ENCODE results near the gene PARD3B.

Gene PARD3B

DNA sequence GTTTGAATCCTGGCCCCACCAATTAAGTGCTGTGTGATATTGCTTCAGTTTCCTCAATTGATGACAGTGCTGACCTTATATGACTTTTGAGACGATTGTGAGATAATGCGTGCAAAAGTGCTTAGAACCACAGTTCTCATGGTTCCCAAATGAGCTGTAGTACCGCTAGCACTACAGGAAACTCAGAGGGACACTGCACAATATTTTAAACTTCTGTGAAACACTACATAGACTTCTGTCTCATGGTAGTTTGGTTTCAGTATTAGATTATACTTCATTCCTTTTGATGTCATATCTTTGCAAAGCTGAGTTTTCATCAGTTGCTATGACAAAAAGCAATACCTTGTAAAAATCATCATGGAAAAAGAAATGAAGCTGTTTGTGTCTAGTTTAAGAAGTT is 368.0 kb downstream of the PARD3B start:
- no peak for DNase-seq (ENCODE audit: extremely low spot score)
- POLR2A ChIA-PET, result no interaction called here
- TF ChIP-seq NFRKB (IDR thresholded peaks at IDR 0.05) (no peak), TARDBP (IDR thresholded peaks at IDR 0.05) (no peak), CTBP1 (IDR thresholded peaks at IDR 0.05; ENCODE audit: borderline replicate concordance) (no peak), FOXK2 (IDR thresholded peaks at IDR 0.05) (no peak), L3MBTL2 (conservative IDR thresholded peaks at IDR 0.05) (no peak)
- CTCF ChIA-PET, result interaction anchor here (0.6 kb wide), 1 partner anchor 151 kb away, joined by 3 read pairs; no protein-coding TSS in a partner anchor

DNA sequence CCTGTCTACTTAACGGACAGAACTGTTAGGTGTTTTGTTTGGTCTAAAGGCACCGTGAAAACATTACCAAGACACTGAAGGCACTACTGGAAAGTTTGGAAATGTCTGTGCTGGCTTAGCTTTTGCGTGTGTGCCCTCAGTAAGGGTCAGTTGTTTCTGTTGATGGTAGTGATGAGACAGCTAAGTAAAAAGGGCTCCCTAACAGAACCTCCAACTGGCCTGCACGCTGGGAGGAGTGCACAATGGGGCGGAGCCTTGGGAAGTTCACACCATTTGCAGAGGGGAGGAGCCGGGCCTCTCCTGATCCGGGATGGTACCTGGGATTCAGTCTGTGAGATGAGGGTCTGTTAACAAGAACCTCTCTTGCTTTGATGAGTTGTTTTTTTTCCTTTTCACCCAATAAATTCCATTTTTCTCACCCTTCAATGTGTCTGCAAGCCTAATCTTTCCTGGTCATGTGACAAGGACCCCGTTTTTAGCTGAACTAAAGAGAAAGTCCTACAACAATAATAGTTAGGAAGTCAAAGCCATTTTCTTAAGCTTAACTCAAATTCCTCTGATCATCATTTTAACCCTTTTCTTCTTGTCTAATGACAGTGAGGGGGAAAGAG is 368.7 kb downstream of the PARD3B start:
- CTCF ChIA-PET, result interaction anchor here (0.6 kb wide), 1 partner anchor 16 kb away, joined by 3 read pairs; no protein-coding TSS in a partner anchor
- POLR2A ChIA-PET, result no interaction called here
- no peak for DNase-seq (ENCODE audit: extremely low spot score)
- TF ChIP-seq LEF1 (IDR thresholded peaks at IDR 0.05; ENCODE audit: borderline replicate concordance), result no peak
- no peak for TF ChIP-seq FOXM1 (IDR thresholded peaks at IDR 0.05; ENCODE audit: borderline replicate concordance)

DNA sequence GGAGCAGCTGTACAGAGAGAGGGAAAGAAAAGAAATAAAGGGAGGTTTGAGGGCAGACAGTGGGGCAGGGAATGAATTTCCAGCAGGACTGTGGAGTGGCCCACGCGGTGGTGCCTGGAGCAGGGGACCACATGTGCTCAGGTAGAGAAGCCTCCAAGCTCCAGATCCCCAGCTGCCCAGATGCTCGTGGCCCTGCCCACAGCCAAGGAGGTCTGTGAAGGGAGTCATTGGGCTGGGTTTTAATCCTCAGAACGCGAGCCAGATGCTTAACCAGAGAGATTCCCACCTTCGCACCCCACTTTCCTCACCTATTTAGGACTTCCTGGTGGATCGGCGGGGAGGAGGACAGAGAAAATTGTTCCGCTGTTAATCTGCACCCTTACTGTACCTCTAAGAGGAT is 369.4 kb downstream of the PARD3B start:
- CTCF ChIA-PET, result no interaction called here

DNA sequence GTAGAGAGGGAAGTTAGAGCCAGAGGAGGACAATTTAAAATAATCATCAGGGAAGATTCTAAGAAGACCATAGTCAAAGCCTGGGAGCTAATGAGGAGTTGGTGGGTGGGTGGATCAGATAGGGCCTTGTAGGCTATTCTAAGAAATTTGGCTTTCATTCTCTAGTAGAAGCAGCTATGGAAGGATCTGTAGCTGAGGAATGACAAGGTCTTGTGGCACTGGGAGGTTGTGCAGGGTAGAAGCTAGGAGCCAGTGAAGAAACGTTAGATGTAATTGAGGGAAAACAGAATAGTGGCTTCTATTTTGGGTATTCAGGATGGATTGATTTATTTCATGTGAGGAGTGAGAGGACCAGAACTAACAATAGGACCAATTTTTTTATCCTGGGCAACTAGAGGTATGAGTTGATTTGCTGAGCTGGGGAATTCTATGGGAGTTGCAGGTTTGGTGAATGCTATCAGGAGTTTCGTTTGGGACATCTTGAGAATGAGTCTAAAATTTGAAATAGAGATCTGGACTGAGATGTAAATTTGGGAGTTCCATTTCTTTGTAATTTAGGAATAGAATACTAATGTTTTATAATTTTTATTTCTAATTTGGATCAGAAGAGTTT is 371.9 kb downstream of the PARD3B start:
- ChIA-PET POLR2A (no interaction called here), CTCF (no interaction called here)
- no peak for TF ChIP-seq SP1 (IDR thresholded peaks at IDR 0.05)
- no peak for TF ChIP-seq BHLHE40 (IDR thresholded peaks at IDR 0.05; ENCODE audit: borderline replicate concordance)
- no peak for TF ChIP-seq FOXM1 (IDR thresholded peaks at IDR 0.05; ENCODE audit: borderline replicate concordance)
- TF ChIP-seq FOXK2 (IDR thresholded peaks at IDR 0.05), result no peak
- TF ChIP-seq, protein P1, sequence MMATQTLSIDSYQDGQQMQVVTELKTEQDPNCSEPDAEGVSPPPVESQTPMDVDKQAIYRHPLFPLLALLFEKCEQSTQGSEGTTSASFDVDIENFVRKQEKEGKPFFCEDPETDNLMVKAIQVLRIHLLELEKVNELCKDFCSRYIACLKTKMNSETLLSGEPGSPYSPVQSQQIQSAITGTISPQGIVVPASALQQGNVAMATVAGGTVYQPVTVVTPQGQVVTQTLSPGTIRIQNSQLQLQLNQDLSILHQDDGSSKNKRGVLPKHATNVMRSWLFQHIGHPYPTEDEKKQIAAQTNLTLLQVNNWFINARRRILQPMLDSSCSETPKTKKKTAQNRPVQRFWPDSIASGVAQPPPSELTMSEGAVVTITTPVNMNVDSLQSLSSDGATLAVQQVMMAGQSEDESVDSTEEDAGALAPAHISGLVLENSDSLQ (IDR thresholded peaks at IDR 0.05), result no peak
- TF ChIP-seq L3MBTL2 (conservative IDR thresholded peaks at IDR 0.05), result no peak
- no peak for TF ChIP-seq ZNF384 (IDR thresholded peaks at IDR 0.05)
- no peak for TF ChIP-seq NFRKB (IDR thresholded peaks at IDR 0.05)
- TF ChIP-seq TARDBP (IDR thresholded peaks at IDR 0.05), result no peak
- TF ChIP-seq LEF1 (IDR thresholded peaks at IDR 0.05; ENCODE audit: borderline replicate concordance), result no peak
- no peak for TF ChIP-seq ELF4 (IDR thresholded peaks at IDR 0.05)
- no peak for TF ChIP-seq SUZ12 (IDR thresholded peaks at IDR 0.05)
- no peak for TF ChIP-seq HDGF (IDR thresholded peaks at IDR 0.05; ENCODE audit: borderline replicate concordance)
- no peak for TF ChIP-seq ARNT (IDR thresholded peaks at IDR 0.05)
- no peak for TF ChIP-seq CTBP1 (IDR thresholded peaks at IDR 0.05; ENCODE audit: borderline replicate concordance)
- no peak for TF ChIP-seq FOXA1 (IDR thresholded peaks at IDR 0.05)
- no peak for DNase-seq (ENCODE audit: extremely low spot score)

More for the DNA sequence above, 369.4 kb downstream of the PARD3B start:
- no peak for TF ChIP-seq HDGF (IDR thresholded peaks at IDR 0.05; ENCODE audit: borderline replicate concordance)
- TF ChIP-seq SP1 (IDR thresholded peaks at IDR 0.05), result no peak
- TF ChIP-seq ZNF384 (IDR thresholded peaks at IDR 0.05), result no peak
- TF ChIP-seq SUZ12 (IDR thresholded peaks at IDR 0.05), result no peak
- TF ChIP-seq BHLHE40 (IDR thresholded peaks at IDR 0.05; ENCODE audit: borderline replicate concordance), result no peak
- TF ChIP-seq, protein P1 (IDR thresholded peaks at IDR 0.05), result no peak
- no peak for TF ChIP-seq LEF1 (IDR thresholded peaks at IDR 0.05; ENCODE audit: borderline replicate concordance)
- TF ChIP-seq TARDBP (IDR thresholded peaks at IDR 0.05), result no peak
- no peak for TF ChIP-seq ARNT (IDR thresholded peaks at IDR 0.05)
- no peak for TF ChIP-seq FOXK2 (IDR thresholded peaks at IDR 0.05)
- TF ChIP-seq FOXA1 (IDR thresholded peaks at IDR 0.05), result no peak
- no peak for TF ChIP-seq FOXM1 (IDR thresholded peaks at IDR 0.05; ENCODE audit: borderline replicate concordance)
- no peak for TF ChIP-seq ELF4 (IDR thresholded peaks at IDR 0.05)
- POLR2A ChIA-PET, result no interaction called here
- DNase-seq (ENCODE audit: extremely low spot score), result no peak

DNA sequence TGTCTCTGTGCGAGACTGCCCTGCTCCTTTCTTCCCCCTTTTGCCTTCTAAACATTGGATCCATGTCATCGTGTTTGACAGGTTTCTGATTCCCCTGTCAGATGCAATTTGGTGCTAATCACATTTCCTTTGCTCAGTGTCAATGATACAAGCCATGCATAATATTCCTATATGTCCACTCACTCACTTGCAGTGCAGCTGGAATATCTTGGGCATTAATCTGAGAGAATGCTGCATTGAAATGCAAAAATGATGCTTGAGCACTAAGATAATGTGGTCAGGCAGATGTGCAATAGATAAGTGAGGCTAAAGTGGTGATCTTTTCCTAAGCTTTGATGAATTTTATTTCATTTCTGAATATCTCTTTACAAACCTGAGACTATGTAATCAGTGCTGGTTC is 375.5 kb downstream of the PARD3B start:
- no peak for TF ChIP-seq ARNT (IDR thresholded peaks at IDR 0.05)
- no peak for TF ChIP-seq SUZ12 (IDR thresholded peaks at IDR 0.05)
- TF ChIP-seq L3MBTL2 (conservative IDR thresholded peaks at IDR 0.05), result no peak
- no peak for TF ChIP-seq HDGF (IDR thresholded peaks at IDR 0.05; ENCODE audit: borderline replicate concordance)
- TF ChIP-seq NFRKB (IDR thresholded peaks at IDR 0.05), result no peak
- no peak for TF ChIP-seq BHLHE40 (IDR thresholded peaks at IDR 0.05; ENCODE audit: borderline replicate concordance)
- TF ChIP-seq TARDBP (IDR thresholded peaks at IDR 0.05), result no peak
- no peak for TF ChIP-seq FOXK2 (IDR thresholded peaks at IDR 0.05)
- no peak for TF ChIP-seq FOXM1 (IDR thresholded peaks at IDR 0.05; ENCODE audit: borderline replicate concordance)
- TF ChIP-seq ELF4 (IDR thresholded peaks at IDR 0.05), result no peak
- no peak for TF ChIP-seq SP1 (IDR thresholded peaks at IDR 0.05)
- TF ChIP-seq FOXA1 (IDR thresholded peaks at IDR 0.05), result no peak
- TF ChIP-seq CTBP1 (IDR thresholded peaks at IDR 0.05; ENCODE audit: borderline replicate concordance), result no peak
- no peak for TF ChIP-seq LEF1 (IDR thresholded peaks at IDR 0.05; ENCODE audit: borderline replicate concordance)
- TF ChIP-seq, protein P1 (IDR thresholded peaks at IDR 0.05), result no peak
- no peak for TF ChIP-seq ZNF384 (IDR thresholded peaks at IDR 0.05)
- no peak for DNase-seq (ENCODE audit: extremely low spot score)
- ChIA-PET POLR2A (no interaction called here), CTCF (no interaction called here)

DNA sequence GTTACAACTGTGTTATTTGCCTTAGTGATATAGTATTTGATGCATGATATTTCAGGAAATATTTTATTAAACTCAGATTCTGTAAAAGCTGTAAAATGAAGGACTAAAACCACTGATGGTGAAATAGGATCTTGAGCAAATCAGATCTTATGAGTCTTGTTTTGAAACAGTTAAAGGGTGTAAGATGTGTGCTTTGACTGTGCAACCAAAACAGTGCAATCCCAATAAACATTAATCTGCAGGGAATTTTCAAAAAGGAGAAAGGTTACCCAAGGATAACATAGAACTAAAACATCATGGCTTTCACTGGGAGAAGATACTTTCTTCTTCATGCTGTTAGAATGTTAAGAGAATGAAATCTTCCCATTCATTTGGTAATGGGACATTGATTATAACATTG is 378.7 kb downstream of the PARD3B start:
- TF ChIP-seq, protein P1 (IDR thresholded peaks at IDR 0.05), result no peak
- TF ChIP-seq FOXA1 (IDR thresholded peaks at IDR 0.05) (no peak), ELF4 (IDR thresholded peaks at IDR 0.05) (no peak), CTBP1 (IDR thresholded peaks at IDR 0.05; ENCODE audit: borderline replicate concordance) (no peak), HDGF (IDR thresholded peaks at IDR 0.05; ENCODE audit: borderline replicate concordance) (no peak), BHLHE40 (IDR thresholded peaks at IDR 0.05; ENCODE audit: borderline replicate concordance) (no peak), SP1 (IDR thresholded peaks at IDR 0.05) (no peak)
- CTCF ChIA-PET, result no interaction called here
- POLR2A ChIA-PET, result no interaction called here
- no peak for DNase-seq (ENCODE audit: extremely low spot score)
